Measurements from ENCODE around the gene COL16A1.

COL16A1 gene

GRCh38 chr1:31644560-31645273, 59.1 kb downstream of the COL16A1 start, which contains the start of gene PEF1:
TSS of gene PEF1 (minus strand) at chr1:31644876. CDS start at chr1:31644864, 12 bp downstream.
- peak; percentile 99 for DNase-seq

- no peak for DNase-seq
These were observed 59.7 kb downstream of the COL16A1 start for GRCh38 chr1:31643976-31644559.

- DNase-seq: no peak
These were observed 60.9 kb downstream of the COL16A1 start for GRCh38 chr1:31642897-31643296.

- DNase-seq: no peak
These were observed 61.5 kb downstream of the COL16A1 start for GRCh38 chr1:31642366-31642765.

- no peak for DNase-seq
These were observed 62.9 kb downstream of the COL16A1 start for GRCh38 chr1:31640964-31641363.

- DNase-seq: no peak
These were observed 63.6 kb downstream of the COL16A1 start for GRCh38 chr1:31640179-31640578.

- DNase-seq: no peak
These were observed 64.3 kb downstream of the COL16A1 start for GRCh38 chr1:31639543-31639942.

- peak; percentile 49 for DNase-seq
These were observed 65.7 kb downstream of the COL16A1 start for GRCh38 chr1:31637915-31638673.

GRCh38 chr1:31633117-31633516, 70.7 kb downstream of the COL16A1 start:
- DNase-seq: no peak

- DNase-seq: no peak
These were observed 71.2 kb downstream of the COL16A1 start for GRCh38 chr1:31632649-31633048.

GRCh38 chr1:31628931-31629556, 74.8 kb downstream of the COL16A1 start:
- no peak for DNase-seq

- no peak for DNase-seq
These were observed 75.8 kb downstream of the COL16A1 start for GRCh38 chr1:31627930-31628559.

GRCh38 chr1:31627301-31627929, 76.4 kb downstream of the COL16A1 start:
- DNase-seq: no peak

- no peak for DNase-seq
These were observed 77.3 kb downstream of the COL16A1 start for GRCh38 chr1:31626223-31627207.

GRCh38 chr1:31625561-31626222, 78.1 kb downstream of the COL16A1 start:
- DNase-seq: no peak

GRCh38 chr1:31624731-31625514, 78.9 kb downstream of the COL16A1 start:
- no peak for DNase-seq

GRCh38 chr1:31624309-31624708, 79.5 kb downstream of the COL16A1 start:
- DNase-seq: no peak

- DNase-seq: no peak
These were observed 80.5 kb downstream of the COL16A1 start for GRCh38 chr1:31623365-31623764.

- DNase-seq: no peak
These were observed 81.7 kb downstream of the COL16A1 start for GRCh38 chr1:31621847-31622730.
